ENCODE results near the gene SPOCK1.

DNA sequence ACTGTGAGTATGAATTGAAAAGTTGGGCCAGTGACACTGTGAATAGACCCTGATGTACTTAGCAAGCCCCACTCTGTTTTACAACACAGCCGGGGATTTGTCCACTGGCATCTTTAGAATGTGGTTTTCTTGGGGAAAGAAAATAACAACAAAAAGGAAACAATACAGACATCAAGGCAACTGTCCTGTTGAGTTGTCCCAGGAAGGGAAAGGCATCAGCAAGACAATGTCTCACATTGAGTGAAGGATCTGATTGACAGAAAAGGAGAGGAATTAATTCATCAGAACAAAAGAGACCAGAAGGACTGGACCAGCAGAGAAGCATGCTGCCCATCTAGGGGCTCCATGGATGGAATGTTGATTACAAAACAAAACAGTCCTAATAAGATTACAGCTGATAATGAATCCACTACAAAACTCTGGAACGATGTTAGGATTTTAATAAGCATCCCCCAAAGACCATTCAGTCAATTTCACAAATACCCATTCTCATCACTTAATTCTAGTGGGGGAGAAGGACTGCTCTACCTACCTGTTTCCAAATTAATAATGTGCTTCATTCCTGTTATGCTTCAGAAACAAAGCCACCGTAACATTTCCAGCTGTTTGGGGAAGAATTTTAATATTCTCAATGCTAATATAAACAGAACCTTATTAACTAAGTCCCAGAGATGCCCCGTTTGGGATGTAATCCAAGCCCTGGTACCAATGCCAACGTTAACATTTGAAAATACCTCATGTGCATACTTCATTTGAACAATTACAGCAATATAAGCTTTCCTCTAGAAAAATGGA lies 298.0 kb downstream of the SPOCK1 start:
- no peak for TF ChIP-seq POLR2A (IDR thresholded peaks at IDR 0.05)
- TF ChIP-seq, protein P1, sequence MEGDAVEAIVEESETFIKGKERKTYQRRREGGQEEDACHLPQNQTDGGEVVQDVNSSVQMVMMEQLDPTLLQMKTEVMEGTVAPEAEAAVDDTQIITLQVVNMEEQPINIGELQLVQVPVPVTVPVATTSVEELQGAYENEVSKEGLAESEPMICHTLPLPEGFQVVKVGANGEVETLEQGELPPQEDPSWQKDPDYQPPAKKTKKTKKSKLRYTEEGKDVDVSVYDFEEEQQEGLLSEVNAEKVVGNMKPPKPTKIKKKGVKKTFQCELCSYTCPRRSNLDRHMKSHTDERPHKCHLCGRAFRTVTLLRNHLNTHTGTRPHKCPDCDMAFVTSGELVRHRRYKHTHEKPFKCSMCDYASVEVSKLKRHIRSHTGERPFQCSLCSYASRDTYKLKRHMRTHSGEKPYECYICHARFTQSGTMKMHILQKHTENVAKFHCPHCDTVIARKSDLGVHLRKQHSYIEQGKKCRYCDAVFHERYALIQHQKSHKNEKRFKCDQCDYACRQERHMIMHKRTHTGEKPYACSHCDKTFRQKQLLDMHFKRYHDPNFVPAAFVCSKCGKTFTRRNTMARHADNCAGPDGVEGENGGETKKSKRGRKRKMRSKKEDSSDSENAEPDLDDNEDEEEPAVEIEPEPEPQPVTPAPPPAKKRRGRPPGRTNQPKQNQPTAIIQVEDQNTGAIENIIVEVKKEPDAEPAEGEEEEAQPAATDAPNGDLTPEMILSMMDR (IDR thresholded peaks at IDR 0.05): no peak

Measured in Peyer's patch (tissue), 4 donors.